GM18868 (cell line): ENCODE results near the gene CCSER2.
A peak's percentile ranks its signal among the peaks of the same experiment; 100 is the strongest.
"Not testable (repeated sequence)": the region's sequence is repeated elsewhere in the genome, so short reads cannot be mapped to it uniquely, and the experiment has no call there.

Experiments
- ATAC-seq: cut with Tn5 transposase; IDR thresholded peaks from one replicate; pipeline ENCODE4 v1.9.1; 2021; ENCODE audit warnings: mild to moderate bottlenecking, moderate library complexity; ENCODE audit not compliant: unreplicated experiment

CCSER2 gene

GRCh38 chr10:84342584-84342983 lies 14.2 kb downstream of the CCSER2 start:
- ATAC-seq: peak; percentile 32

- no peak for ATAC-seq
Observed at GRCh38 chr10:84343831-84344230, 15.4 kb downstream of the CCSER2 start.

GRCh38 chr10:84344526-84344925 lies 16.1 kb downstream of the CCSER2 start:
- ATAC-seq: no peak

GRCh38 chr10:84347575-84348002 lies 19.2 kb downstream of the CCSER2 start:
- ATAC-seq: not testable (repeated sequence)

- ATAC-seq: no peak
Observed at GRCh38 chr10:84348447-84348846, 20.1 kb downstream of the CCSER2 start.

GRCh38 chr10:84348860-84349259 lies 20.5 kb downstream of the CCSER2 start:
- no peak for ATAC-seq

DNA sequence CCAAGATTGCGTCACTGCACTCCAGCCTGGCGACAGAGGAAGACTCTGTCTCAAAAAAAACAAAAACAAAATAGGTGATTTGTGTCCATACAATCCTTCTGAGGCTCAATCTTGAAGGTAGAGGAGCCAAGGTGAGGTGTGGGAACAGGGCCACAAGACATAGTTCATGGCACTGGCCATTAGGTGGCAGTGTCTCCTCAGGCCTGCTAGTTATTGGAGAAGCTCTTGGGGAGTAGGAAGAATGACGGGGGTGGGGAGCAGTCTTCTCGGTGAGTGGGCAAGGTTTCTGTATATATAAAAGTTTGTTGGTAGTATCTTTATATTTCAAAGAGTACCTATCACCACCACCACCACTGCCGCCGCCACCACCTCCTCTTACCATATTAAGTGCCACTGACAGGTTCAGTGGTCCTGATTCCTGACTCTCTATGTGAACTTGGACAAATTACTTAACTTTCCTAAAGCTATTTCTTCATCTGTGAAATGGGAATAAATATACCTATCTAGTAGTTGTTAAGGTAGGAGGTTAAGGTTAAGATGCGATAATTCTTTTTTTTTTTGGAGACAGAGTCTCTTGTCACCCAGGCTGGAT lies 24.0 kb downstream of the CCSER2 start:
- peak; percentile 97 for ATAC-seq

- ATAC-seq: no peak
Observed at GRCh38 chr10:84353052-84353803, 24.8 kb downstream of the CCSER2 start.

DNA sequence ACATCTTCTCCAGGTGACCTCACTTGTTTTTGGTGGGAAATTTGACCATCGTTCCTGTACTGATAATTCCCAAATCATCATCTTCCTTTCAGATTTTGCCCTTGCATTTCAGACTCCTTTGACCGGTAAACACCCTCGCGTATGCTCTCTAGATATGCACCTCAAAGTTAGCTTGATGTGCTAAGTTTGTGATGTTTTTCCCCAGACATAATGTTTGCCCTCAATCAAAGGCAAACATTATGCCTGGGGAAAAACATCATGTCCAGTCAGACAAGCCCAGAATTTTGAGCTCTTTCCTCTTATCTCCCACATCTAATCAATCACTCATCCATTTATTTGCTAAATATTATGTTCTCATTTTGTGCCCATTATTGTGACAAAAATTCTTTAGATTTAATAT lies 26.2 kb downstream of the CCSER2 start:
- no peak for ATAC-seq

DNA sequence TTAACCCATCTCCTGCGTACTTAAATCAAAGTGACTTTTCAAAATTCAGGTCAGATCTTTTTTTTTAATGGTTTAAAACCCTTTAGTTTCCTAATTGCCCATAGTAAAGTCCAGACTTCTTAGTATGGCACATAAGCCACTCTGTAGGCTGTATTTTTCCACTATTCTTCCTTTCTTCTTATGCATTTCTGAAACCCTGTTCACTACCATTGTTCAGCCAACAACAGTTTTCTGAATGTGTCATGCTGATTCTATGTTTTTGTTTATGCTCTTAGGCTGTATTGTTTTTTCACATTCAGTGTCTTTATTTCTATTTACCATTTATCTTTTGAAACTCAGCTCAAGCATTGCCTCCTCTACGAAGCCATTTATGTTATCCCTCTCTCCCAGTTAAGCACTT lies 26.7 kb downstream of the CCSER2 start:
- no peak for ATAC-seq

DNA sequence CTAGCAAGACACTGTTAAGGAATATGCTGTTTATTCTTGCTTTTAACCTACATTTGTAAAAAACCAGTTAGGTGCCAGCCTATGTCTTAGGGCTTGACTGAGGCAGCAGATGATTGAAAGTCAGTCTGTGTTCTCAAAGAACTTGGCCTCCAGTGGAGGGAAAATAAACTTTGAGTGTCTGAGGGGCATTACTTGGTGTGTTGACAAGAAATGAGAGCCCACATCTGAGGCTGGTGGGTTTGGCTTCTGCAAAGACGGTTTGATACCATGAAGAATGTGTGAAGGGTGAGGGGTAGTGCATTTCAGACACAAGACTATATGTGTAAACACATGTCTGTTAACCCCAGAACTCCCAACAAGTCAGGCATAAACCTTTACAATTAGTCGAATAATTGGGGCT lies 28.5 kb downstream of the CCSER2 start:
- no peak for ATAC-seq

GRCh38 chr10:84358743-84359142 lies 30.4 kb downstream of the CCSER2 start:
- ATAC-seq: no peak

DNA sequence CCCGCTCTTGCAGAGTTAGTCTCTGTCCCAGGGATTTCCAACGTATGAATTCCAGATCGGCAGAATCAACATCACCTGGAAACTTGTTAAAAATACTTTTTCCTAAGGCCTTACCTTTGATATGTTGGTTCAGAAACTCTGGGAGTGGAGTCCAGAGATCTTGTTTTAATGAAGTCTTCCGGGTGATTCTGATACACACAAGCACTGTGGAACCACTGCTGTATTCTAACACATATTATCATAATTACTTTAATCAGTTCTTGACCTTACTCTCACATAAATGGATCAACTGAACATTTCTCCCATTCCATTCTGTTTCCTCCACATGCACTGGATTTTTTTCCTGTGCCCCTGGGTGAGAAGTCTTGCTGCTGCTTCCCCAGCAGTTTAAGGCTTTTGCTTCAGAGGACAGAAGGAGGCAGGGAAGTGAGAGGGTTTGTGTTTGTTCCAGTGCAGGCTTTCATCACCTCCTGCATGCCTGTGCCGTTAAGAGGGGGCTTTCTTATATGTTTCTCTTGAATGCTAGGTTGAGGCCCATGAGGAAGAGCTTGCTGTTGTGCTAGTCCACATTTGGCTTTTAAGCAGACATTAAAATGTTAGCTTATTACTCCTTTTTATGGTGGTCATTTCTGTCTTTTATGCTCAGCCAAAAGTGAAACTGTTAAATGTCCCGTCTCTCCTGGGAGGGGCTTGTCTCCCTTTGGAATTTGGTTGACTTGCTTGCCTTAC lies 32.4 kb downstream of the CCSER2 start:
- ATAC-seq: no peak

- ATAC-seq: no peak
Observed at GRCh38 chr10:84365335-84365881, 37.0 kb downstream of the CCSER2 start.

GRCh38 chr10:84366041-84366440 lies 37.7 kb downstream of the CCSER2 start:
- no peak for ATAC-seq

- ATAC-seq: no peak
Observed at GRCh38 chr10:84367256-84367655, 38.9 kb downstream of the CCSER2 start.

- no peak for ATAC-seq
Observed at GRCh38 chr10:84368828-84369227, 40.4 kb downstream of the CCSER2 start.

GRCh38 chr10:84370283-84370682 lies 41.9 kb downstream of the CCSER2 start:
- no peak for ATAC-seq

GRCh38 chr10:84371944-84372343 lies 43.6 kb downstream of the CCSER2 start:
- ATAC-seq: no peak

DNA sequence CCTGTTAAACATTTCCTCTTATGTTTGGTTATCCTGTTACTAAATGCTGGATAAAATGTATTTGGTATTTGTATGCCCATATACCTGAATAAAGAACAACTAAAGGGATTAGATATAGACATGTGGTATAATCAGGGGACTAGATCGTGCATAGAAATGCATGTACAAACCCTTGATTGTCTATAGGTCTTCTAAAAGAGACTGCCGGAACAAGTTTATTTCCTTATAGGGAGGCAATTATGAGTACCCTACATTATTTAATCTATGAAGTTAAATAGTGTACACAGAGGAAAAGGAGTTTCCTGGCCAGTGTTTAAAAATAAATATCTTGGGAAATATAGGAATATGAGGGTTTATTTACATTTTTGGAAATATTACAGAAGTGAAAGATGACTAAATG lies 44.6 kb downstream of the CCSER2 start:
- ATAC-seq: no peak

DNA sequence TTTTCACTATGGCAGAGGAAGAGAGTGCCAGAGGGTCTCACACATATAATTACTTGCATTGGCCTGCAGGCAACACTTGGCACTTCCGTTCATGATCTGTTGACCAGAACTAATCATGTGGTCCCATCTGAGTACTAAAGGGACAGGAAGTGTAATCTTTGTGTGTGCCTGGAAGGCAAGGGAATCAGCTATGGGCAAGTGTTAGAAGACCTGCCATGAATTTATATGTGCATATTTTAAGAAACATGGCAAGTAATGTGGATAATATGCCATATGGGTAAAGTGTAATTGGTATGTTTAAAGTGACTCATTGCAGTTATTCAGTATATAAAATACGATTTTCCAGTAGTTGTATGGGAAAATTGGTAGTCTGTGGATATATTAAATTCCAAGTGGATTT lies 46.1 kb downstream of the CCSER2 start:
- no peak for ATAC-seq

- ATAC-seq: peak; percentile 80
Observed at GRCh38 chr10:84375011-84375410, 46.6 kb downstream of the CCSER2 start.
